ENCODE results near the gene SLC18A2. TPM values are rescaled to one million over a fixed set of nuclear protein-coding genes. Genes with fewer than 3 reads are reported as not detected.

Gene SLC18A2
- total RNA-seq = 0.75 and 1.5 TPM in 2 replicates

DNA sequence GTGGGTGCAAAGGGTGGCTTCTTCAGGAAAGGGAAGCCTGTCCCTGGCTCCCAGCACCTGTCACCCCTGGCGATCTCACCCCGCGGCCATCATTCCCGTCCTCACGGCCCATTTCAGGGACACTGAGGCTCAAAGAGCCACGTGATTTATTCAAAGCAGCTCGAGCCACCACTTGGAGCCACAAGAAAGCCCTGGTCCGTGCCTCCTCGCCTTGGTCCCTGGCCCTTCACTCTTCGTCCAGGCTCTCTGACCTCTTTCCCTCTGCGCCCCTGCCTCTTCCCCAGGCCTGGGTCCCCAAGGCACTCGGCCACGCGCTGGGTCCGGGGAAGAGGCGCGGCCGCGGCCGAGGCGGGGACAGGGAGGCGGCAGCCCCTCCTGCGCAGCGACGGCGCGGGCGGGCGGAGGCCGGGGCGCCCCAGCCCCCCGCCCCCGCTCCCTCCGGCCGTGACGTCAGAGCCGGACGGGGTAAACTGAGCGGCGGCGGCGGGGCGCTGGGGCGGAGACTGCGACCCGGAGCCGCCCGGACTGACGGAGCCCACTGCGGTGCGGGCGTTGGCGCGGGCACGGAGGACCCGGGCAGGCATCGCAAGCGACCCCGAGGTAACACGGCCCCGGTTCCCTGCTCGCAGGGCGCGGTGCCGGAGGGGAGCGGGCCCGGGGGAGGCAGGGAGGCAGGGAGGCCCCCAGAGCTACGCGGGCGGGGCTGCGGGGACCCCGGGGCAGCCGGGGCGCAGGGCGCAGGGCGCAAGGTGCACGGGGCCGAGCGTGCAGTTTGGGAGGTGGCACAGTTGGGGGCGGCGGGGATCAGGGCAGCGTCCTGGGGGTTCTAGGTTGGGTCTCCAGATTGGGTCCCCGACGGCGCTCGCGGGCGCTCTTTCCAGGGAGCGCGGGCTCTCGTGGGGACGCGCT lies at the start of gene SLC18A2:
SLC18A2 (plus strand) TSS at position 494 of the 909 bp plus-strand sequence. CDS start 580 bp downstream, outside the sequence.
- H3K4me3 ChIP-seq (ENCODE audit: low read depth, low read length) = peak within 1 kb of the TSS; percentile 45
- H3K27me3 ChIP-seq (ENCODE audit: control insufficient read depth, insufficient read depth, low read length) = peaks cover 9% of the 10 kb centered on the region
- H3K36me3 ChIP-seq (ENCODE audit: control insufficient read depth, insufficient read depth, low read length) = no peaks in the 10 kb centered on the region
- no peak for DNase-seq (ENCODE audit: low read depth)
- TF ChIP-seq CTCF (IDR thresholded peaks at IDR 0.05; ENCODE audit: insufficient read depth, low read length, poor library complexity, severe bottlenecking) = no peak

- DNase-seq (ENCODE audit: low read depth) = no peak
- H3K36me3 ChIP-seq (ENCODE audit: control insufficient read depth, insufficient read depth, low read length) = no peaks in the 10 kb centered on the region
- H3K27me3 ChIP-seq (ENCODE audit: control insufficient read depth, insufficient read depth, low read length) = peaks cover 2% of the 10 kb centered on the region
- H3K4me3 ChIP-seq (ENCODE audit: low read depth, low read length) = no peak within 1 kb of the TSS
- TF ChIP-seq CTCF (IDR thresholded peaks at IDR 0.05; ENCODE audit: insufficient read depth, low read length, poor library complexity, severe bottlenecking) = no peak
Observed at GRCh38 chr10:117197189-117197588, 43.7 kb upstream of the SLC18A2 start, which contains the start of gene KCNK18. Gene KCNK18, plus strand, starts transcription at chr10:117197489. Its CDS starts 0 bp downstream, at chr10:117197489.

GRCh38 chr10:117198088-117198487 lies 42.8 kb upstream of the SLC18A2 start:
- Histone ChIP-seq H3K4me3 (ENCODE audit: low read depth, low read length) (no peak overlapping the region), H3K36me3 (ENCODE audit: control insufficient read depth, insufficient read depth, low read length) (no peaks in the 10 kb centered on the region), H3K27me3 (ENCODE audit: control insufficient read depth, insufficient read depth, low read length) (peaks cover 2% of the 10 kb centered on the region)
- DNase-seq (ENCODE audit: low read depth) = no peak
- TF ChIP-seq CTCF (IDR thresholded peaks at IDR 0.05; ENCODE audit: insufficient read depth, low read length, poor library complexity, severe bottlenecking) = no peak

- no peak for TF ChIP-seq CTCF (IDR thresholded peaks at IDR 0.05; ENCODE audit: insufficient read depth, low read length, poor library complexity, severe bottlenecking)
- no peak for DNase-seq (ENCODE audit: low read depth)
- no peaks in the 10 kb centered on the region for H3K36me3 ChIP-seq (ENCODE audit: control insufficient read depth, insufficient read depth, low read length)
- H3K4me3 ChIP-seq (ENCODE audit: low read depth, low read length) = no peak overlapping the region
- H3K27me3 ChIP-seq (ENCODE audit: control insufficient read depth, insufficient read depth, low read length) = peaks cover 2% of the 10 kb centered on the region
Observed at GRCh38 chr10:117201826-117202225, 39.1 kb upstream of the SLC18A2 start.

- Histone ChIP-seq H3K36me3 (ENCODE audit: control insufficient read depth, insufficient read depth, low read length) (no peaks in the 10 kb centered on the region), H3K4me3 (ENCODE audit: low read depth, low read length) (no peak overlapping the region), H3K27me3 (ENCODE audit: control insufficient read depth, insufficient read depth, low read length) (peaks cover 4% of the 10 kb centered on the region)
- no peak for TF ChIP-seq CTCF (IDR thresholded peaks at IDR 0.05; ENCODE audit: insufficient read depth, low read length, poor library complexity, severe bottlenecking)
- DNase-seq (ENCODE audit: low read depth) = no peak
Observed at GRCh38 chr10:117204316-117204715, 36.6 kb upstream of the SLC18A2 start.
